HCT116 (cell line): ENCODE results near the gene STAP2. TPM values are rescaled to one million over a fixed set of nuclear protein-coding genes. Genes with fewer than 3 reads are reported as not detected.

Experiments used
- ATAC-seq: fragments of 200-7000 bp; cut with Tn5 transposase; 2 replicates; pipeline ENCODE4 v1.9.1; 2020; ENCODE audit warnings: mild to moderate bottlenecking, moderate library complexity
- BruUV-seq: library from RNA; stranded (reverse); fragments of 400-500 nt; replicated peaks from 2 replicates; lab custom pipeline; 2021; lab: Mats Ljungman, UMichigan
- CTCF ChIA-PET: fragments of 300-600 bp; sonication (Branson Sonifier 250); formaldehyde crosslinking; loops from one replicate; lab custom pipeline; 2021; ENCODE audit warnings: antibody characterized with exemption; lab: Charles Lee
- POLR2A ChIA-PET: fragments of 300-600, 350-600 bp; sonication (Branson Sonifier 250); formaldehyde crosslinking; loops from one replicate; lab custom pipeline; 2021; ENCODE audit warnings: antibody characterized with exemption; lab: Charles Lee
- RAD21 ChIA-PET, 2 experiments: fragments of 300-600 bp; sonication (Branson Sonifier 250); formaldehyde crosslinking; loops; one replicate each; lab custom pipeline; 2023; ENCODE audit warnings: low total read pairs in 2 of 2; ENCODE audit not compliant: uncharacterized antibody in 2 of 2, unreplicated experiment in 2 of 2, low non-redundant PET in 1 of 2; lab: Charles Lee
- DNase-seq: peaks from one replicate; pipeline ENCODE4 v3.0.0-alpha.2; 2010; ENCODE audit warnings: low read depth, low spot score
- H2AFZ ChIP-seq: fragments of 200-600 bp; shearing (Covaris generic), sonication (generic); 2 replicates; pipeline ENCODE4 v1.6.1; 2017; ENCODE audit warnings: low read depth, mixed run types, mixed read lengths, antibody characterized with exemption, low read length; ENCODE audit not compliant: poor library complexity, severe bottlenecking
- H3K27ac ChIP-seq: 2 replicates; pipeline ENCODE4 v1.5.1; 2012; ENCODE audit warnings: low read depth, low read length
- H3K27me3 ChIP-seq: fragments of 200-600 bp; sonication (generic); 2 replicates; pipeline ENCODE4 v1.6.1; 2016; ENCODE audit warnings: mixed run types, low read length, mixed read lengths; ENCODE audit not compliant: insufficient read depth
- H3K36me3 ChIP-seq, 2 experiments: fragments of 200-500 bp in 1 of 2; fragments of 200-600 bp in 1 of 2; sonication (Bioruptor generic) in 1 of 2; sonication (generic) in 1 of 2; 2 replicates each; pipeline versions ENCODE4 v1.5.1 to v1.6.1; 2014 to 2016; ENCODE audit warnings: low read length in 2 of 2, inconsistent platforms in 1 of 2, mixed read lengths in 1 of 2, mixed run types in 1 of 2; ENCODE audit not compliant: insufficient read depth in 2 of 2, control insufficient read depth in 1 of 2
- H3K4me1 ChIP-seq, 2 experiments: fragments of 200-600 bp in 1 of 2; sonication (generic) in 1 of 2; 2 replicates each; pipeline versions ENCODE4 v1.5.1 to v1.6.1; 2012 to 2017; ENCODE audit warnings: low read length in 2 of 2, inconsistent platforms in 1 of 2, mild to moderate bottlenecking in 1 of 2, mixed read lengths in 1 of 2, mixed run types in 1 of 2, moderate library complexity in 1 of 2; ENCODE audit not compliant: insufficient read depth in 2 of 2, control insufficient read depth in 1 of 2
- H3K4me2 ChIP-seq: fragments of 200-600 bp; sonication (generic); 2 replicates; pipeline ENCODE4 v1.6.1; 2017; ENCODE audit warnings: mixed run types, low read length, mixed read lengths
- H3K4me3 ChIP-seq, 2 experiments: fragments of 200-600 bp in 1 of 2; sonication (generic) in 1 of 2; replicated peaks in 1 of 2; 2 replicates each; pipeline ENCODE4 v1.5.1; 2011 to 2016; ENCODE audit warnings: low read length in 2 of 2, control low read depth in 1 of 2, low read depth in 1 of 2, mild to moderate bottlenecking in 1 of 2, mixed read lengths in 1 of 2, mixed run types in 1 of 2
- H3K79me2 ChIP-seq: fragments of 200-600 bp; sonication (generic); 2 replicates; pipeline ENCODE4 v1.6.1; 2017; ENCODE audit warnings: mild to moderate bottlenecking, mixed run types, low read length, moderate library complexity, mixed read lengths; ENCODE audit not compliant: insufficient read depth
- H3K9ac ChIP-seq: fragments of 200-600 bp; sonication (generic); 2 replicates; pipeline ENCODE4 v1.6.1; 2016; ENCODE audit warnings: low read length, mixed read lengths
- H3K9me2 ChIP-seq: fragments of 200-600 bp; sonication (generic), shearing (Covaris generic); 2 replicates; pipeline ENCODE4 v1.6.1; 2017; ENCODE audit warnings: mixed run types, mild to moderate bottlenecking, moderate library complexity; ENCODE audit not compliant: insufficient read depth
- H3K9me3 ChIP-seq, 2 experiments: fragments of 200-500 bp in 1 of 2; fragments of 200-600 bp in 1 of 2; sonication (Bioruptor generic) in 1 of 2; sonication (generic) in 1 of 2; 2 replicates each; pipeline ENCODE4 v1.6.1; 2014 to 2017; ENCODE audit warnings: low read length in 2 of 2, mixed read lengths in 2 of 2, inconsistent platforms in 1 of 2, low read depth in 1 of 2, mild to moderate bottlenecking in 1 of 2, mixed run types in 1 of 2, moderate library complexity in 1 of 2; ENCODE audit not compliant: control insufficient read depth in 1 of 2, insufficient read depth in 1 of 2
- H4K20me1 ChIP-seq: fragments of 200-600 bp; sonication (generic), shearing (Covaris generic); 2 replicates; pipeline ENCODE4 v1.6.1; 2017; ENCODE audit warnings: mixed run types, mild to moderate bottlenecking, moderate library complexity; ENCODE audit not compliant: insufficient read depth
- ATF3 ChIP-seq: IDR thresholded peaks from 2 replicates; pipeline ENCODE4 v1.6.1; 2012
- CBX3 ChIP-seq: IDR thresholded peaks from 2 replicates; pipeline ENCODE4 v1.6.1; 2012; ENCODE audit warnings: low read depth
- EZH2 ChIP-seq: fragments of 200-600 bp; sonication (generic); IDR thresholded peaks from 2 replicates; pipeline ENCODE4 v1.6.1; 2017; ENCODE audit warnings: antibody characterized with exemption, mixed run types
- FOSL1 ChIP-seq: IDR thresholded peaks from 2 replicates; pipeline ENCODE4 v1.6.1; 2012; ENCODE audit warnings: low read depth
- JUND ChIP-seq: IDR thresholded peaks from 2 replicates; pipeline ENCODE4 v1.6.1; 2012
- REST ChIP-seq: IDR thresholded peaks from 2 replicates; pipeline ENCODE4 v1.6.1; 2012; ENCODE audit warnings: low read depth
- SIN3A ChIP-seq: IDR thresholded peaks from 2 replicates; pipeline ENCODE4 v1.6.1; 2012; ENCODE audit warnings: low read depth
- SRF ChIP-seq: IDR thresholded peaks from 2 replicates; pipeline ENCODE4 v1.6.1; 2012; ENCODE audit warnings: low read depth
- YY1 ChIP-seq: IDR thresholded peaks from 2 replicates; pipeline ENCODE4 v1.6.1; 2011; ENCODE audit warnings: low read length, low read depth, moderate library complexity, mild to moderate bottlenecking; ENCODE audit not compliant: insufficient replicate concordance; ENCODE audit errors: extremely low read depth
- ZNF274 ChIP-seq: fragments of 200-500 bp; sonication (Bioruptor generic); IDR thresholded peaks from 2 replicates; pipeline ENCODE4 v1.6.1; 2014; ENCODE audit warnings: mild to moderate bottlenecking, low read depth, low read length, inconsistent platforms
- intact Hi-C: fragments of 100-400 bp; cut with micrococcal nuclease; formaldehyde crosslinking; loops from 2 replicates; pipeline ENCODE4 v1.10.0; 2022
- total RNA-seq: library from RNA; stranded (reverse); gene quantifications from one replicate; pipeline ENCODE4 v1.2.1, GENCODE V29; 2021; ENCODE audit not compliant: unreplicated experiment
- TF ChIP-seq, protein P1 (sequence below), 3 experiments: fragments of 200-600 bp in 1 of 3; sonication (generic) in 1 of 3; IDR thresholded peaks in 2 of 3; conservative IDR thresholded peaks in 1 of 3; 2 replicates each; pipeline ENCODE4 v1.5.1; 2012 to 2017; ENCODE audit warnings: low read depth in 2 of 3, low read length in 2 of 3, antibody characterized with exemption in 1 of 3, borderline replicate concordance in 1 of 3, control low read depth in 1 of 3, mild to moderate bottlenecking in 1 of 3, mixed read lengths in 1 of 3, mixed run types in 1 of 3, moderate library complexity in 1 of 3; ENCODE audit not compliant: insufficient read depth in 1 of 3

STAP2 gene
- total RNA-seq, 1 experiment from 2014 or later, result 2.1 TPM

DNA sequence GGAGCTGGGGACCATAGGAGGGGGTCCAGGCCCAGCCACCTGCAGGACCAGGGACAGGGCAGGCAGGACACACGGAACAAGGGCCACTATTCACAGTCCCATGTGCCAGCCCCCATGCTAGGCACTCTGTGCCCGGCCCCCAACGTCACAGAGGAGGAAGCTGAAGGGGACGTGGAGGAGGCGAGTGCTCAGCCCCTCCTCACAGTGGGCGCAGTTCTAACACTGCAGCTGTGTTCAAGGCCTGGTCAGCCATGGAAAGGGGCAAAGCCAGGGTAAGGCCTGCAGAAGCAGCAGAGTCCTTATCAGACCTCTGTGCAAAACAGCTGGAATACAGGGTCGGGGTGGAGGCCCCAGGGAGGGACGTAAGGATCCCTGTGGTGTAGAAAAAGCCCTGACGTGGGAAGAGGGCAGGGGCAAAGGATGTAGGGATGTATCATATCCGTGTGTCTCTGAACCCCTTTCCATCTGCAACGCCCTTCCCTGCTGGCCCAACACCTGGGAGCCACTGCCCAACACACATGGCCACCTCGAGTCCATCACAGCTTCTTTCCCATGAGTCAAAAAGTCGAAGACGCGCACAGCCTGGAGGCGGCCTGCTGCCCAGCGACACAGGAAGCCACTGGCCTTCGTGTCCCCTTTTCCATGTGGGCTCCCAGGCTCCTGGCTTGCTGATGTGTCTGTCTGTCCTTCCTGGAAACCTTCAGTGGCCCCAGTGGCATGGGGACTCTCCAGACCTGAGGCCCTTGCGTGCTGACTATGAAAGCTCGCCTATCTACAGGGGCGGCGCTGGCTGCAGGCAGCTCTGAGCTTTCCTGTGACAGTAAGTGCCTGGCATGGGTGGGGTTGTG, 33.8 kb upstream of the STAP2 start (continued):
- TF ChIP-seq REST (no peak), ATF3 (no peak), EZH2 (no peak), CBX3 (no peak), YY1 (no peak)

DNA sequence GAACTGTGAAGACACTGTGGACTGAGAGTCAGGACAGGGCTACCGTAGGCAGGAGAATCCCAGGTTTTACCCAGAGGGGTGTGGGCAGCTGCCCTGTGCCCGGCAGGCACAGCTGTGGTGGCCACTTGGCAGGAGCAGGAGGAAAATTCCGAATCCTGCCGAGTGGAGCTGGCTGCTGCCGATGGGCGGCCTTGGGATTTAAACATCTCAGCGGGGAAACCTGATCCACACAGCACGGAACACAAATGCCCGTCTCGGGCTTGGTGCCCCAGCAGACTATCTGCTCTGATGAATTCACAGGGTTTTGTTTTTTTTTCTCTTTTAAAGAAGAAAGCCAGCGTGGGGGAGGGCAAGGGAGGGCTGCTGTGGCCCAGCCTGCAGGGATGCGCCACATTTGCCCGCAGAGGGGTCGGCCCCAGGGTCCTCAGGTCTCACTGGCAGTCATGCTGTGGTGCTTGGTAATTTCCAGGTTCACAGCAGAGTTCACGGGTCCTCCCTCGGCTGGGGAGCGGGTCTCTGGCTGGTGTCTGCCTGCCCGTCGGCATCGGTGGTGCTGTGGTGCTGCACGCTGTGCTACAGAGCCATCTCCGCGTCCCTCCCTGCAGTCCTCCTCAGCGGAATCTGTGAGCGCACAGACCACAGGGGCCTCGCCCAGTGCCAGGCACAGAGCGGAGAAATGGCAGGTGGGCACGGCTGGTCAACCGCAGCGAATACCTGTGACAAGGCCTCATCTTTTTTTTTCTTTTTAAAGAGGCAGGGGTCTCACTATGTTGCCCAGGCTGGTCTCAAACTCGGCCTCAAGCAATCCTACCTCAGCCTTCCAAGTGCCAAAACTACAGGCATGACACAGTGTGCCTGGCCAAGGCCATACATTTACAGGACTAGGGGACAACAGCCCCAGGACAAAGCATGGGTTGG, 32.9 kb upstream of the STAP2 start:
- H3K9me2 ChIP-seq, result no peaks in the 10 kb centered on the region
- intact Hi-C loops, result no loop called here
- H3K36me3 ChIP-seq, result no peaks in the 10 kb centered on the region
- POLR2A ChIA-PET, result no interaction called here
- CTCF ChIA-PET, result no interaction called here
- H3K4me3 ChIP-seq, result no peak overlapping the region
- H3K79me2 ChIP-seq, result peaks cover 92% of the 10 kb centered on the region
- no peak overlapping the region; the same call in 1 of the 2 replicates for H3K27ac ChIP-seq
- H2AFZ ChIP-seq, result no peak overlapping the region
- no peak for DNase-seq
- H4K20me1 ChIP-seq, result no peaks in the 10 kb centered on the region; the same call in 1 of the 2 replicates
- H3K4me1 ChIP-seq, result peaks cover 32 to 58% of the 10 kb centered on the region in 2 experiments
- TF ChIP-seq JUND (no peak), FOSL1 (no peak), SIN3A (no peak), ZNF274 (no peak), SRF (no peak), ATF3 (no peak)
- TF ChIP-seq, protein P1, sequence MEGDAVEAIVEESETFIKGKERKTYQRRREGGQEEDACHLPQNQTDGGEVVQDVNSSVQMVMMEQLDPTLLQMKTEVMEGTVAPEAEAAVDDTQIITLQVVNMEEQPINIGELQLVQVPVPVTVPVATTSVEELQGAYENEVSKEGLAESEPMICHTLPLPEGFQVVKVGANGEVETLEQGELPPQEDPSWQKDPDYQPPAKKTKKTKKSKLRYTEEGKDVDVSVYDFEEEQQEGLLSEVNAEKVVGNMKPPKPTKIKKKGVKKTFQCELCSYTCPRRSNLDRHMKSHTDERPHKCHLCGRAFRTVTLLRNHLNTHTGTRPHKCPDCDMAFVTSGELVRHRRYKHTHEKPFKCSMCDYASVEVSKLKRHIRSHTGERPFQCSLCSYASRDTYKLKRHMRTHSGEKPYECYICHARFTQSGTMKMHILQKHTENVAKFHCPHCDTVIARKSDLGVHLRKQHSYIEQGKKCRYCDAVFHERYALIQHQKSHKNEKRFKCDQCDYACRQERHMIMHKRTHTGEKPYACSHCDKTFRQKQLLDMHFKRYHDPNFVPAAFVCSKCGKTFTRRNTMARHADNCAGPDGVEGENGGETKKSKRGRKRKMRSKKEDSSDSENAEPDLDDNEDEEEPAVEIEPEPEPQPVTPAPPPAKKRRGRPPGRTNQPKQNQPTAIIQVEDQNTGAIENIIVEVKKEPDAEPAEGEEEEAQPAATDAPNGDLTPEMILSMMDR (IDR thresholded peaks at IDR 0.05 in 2 of 3, conservative IDR thresholded peaks at IDR 0.05 in 1 of 3; ENCODE audit: borderline replicate concordance in 1 of 3, insufficient read depth in 1 of 3, low read depth in 2 of 3, low read length in 2 of 3), result no peak
- H3K9ac ChIP-seq, result no peak overlapping the region
- H3K27me3 ChIP-seq, result no peaks in the 10 kb centered on the region
- no peak overlapping the region for H3K4me2 ChIP-seq
- no peaks in the 10 kb centered on the region for H3K9me3 ChIP-seq
- no peak for ATAC-seq
- RAD21 ChIA-PET, result no interaction called here
- BruUV-seq, result no TSS peak
